HCT116 (cell line): ENCODE results near the gene MED10. TPM values are rescaled to one million over a fixed set of nuclear protein-coding genes. Genes with fewer than 3 reads are reported as not detected.

Source experiments
- ATAC-seq: fragments of 200-7000 bp; cut with Tn5 transposase; 2 replicates; pipeline ENCODE4 v1.9.1; 2020; ENCODE audit warnings: mild to moderate bottlenecking, moderate library complexity
- BruUV-seq: library from RNA; stranded (reverse); fragments of 400-500 nt; replicated peaks from 2 replicates; lab custom pipeline; 2021; lab: Mats Ljungman, UMichigan
- CTCF ChIA-PET: fragments of 300-600 bp; sonication (Branson Sonifier 250); formaldehyde crosslinking; loops from one replicate; lab custom pipeline; 2021; ENCODE audit warnings: antibody characterized with exemption; lab: Charles Lee
- POLR2A ChIA-PET: fragments of 300-600, 350-600 bp; sonication (Branson Sonifier 250); formaldehyde crosslinking; loops from one replicate; lab custom pipeline; 2021; ENCODE audit warnings: antibody characterized with exemption; lab: Charles Lee
- RAD21 ChIA-PET, 2 experiments: fragments of 300-600 bp; sonication (Branson Sonifier 250); formaldehyde crosslinking; loops; one replicate each; lab custom pipeline; 2023; ENCODE audit warnings: low total read pairs in 2 of 2; ENCODE audit not compliant: uncharacterized antibody in 2 of 2, unreplicated experiment in 2 of 2, low non-redundant PET in 1 of 2; lab: Charles Lee
- DNase-seq: peaks from one replicate; pipeline ENCODE4 v3.0.0-alpha.2; 2010; ENCODE audit warnings: low read depth, low spot score
- H2AFZ ChIP-seq: fragments of 200-600 bp; shearing (Covaris generic), sonication (generic); 2 replicates; pipeline ENCODE4 v1.6.1; 2017; ENCODE audit warnings: low read depth, mixed run types, mixed read lengths, antibody characterized with exemption, low read length; ENCODE audit not compliant: poor library complexity, severe bottlenecking
- H3K27ac ChIP-seq: 2 replicates; pipeline ENCODE4 v1.5.1; 2012; ENCODE audit warnings: low read depth, low read length
- H3K27me3 ChIP-seq: fragments of 200-600 bp; sonication (generic); 2 replicates; pipeline ENCODE4 v1.6.1; 2016; ENCODE audit warnings: mixed run types, low read length, mixed read lengths; ENCODE audit not compliant: insufficient read depth
- H3K36me3 ChIP-seq, 2 experiments: fragments of 200-500 bp in 1 of 2; fragments of 200-600 bp in 1 of 2; sonication (Bioruptor generic) in 1 of 2; sonication (generic) in 1 of 2; 2 replicates each; pipeline versions ENCODE4 v1.5.1 to v1.6.1; 2014 to 2016; ENCODE audit warnings: low read length in 2 of 2, inconsistent platforms in 1 of 2, mixed read lengths in 1 of 2, mixed run types in 1 of 2; ENCODE audit not compliant: insufficient read depth in 2 of 2, control insufficient read depth in 1 of 2
- H3K4me1 ChIP-seq, 2 experiments: fragments of 200-600 bp in 1 of 2; sonication (generic) in 1 of 2; 2 replicates each; pipeline versions ENCODE4 v1.5.1 to v1.6.1; 2012 to 2017; ENCODE audit warnings: low read length in 2 of 2, inconsistent platforms in 1 of 2, mild to moderate bottlenecking in 1 of 2, mixed read lengths in 1 of 2, mixed run types in 1 of 2, moderate library complexity in 1 of 2; ENCODE audit not compliant: insufficient read depth in 2 of 2, control insufficient read depth in 1 of 2
- H3K4me2 ChIP-seq: fragments of 200-600 bp; sonication (generic); 2 replicates; pipeline ENCODE4 v1.6.1; 2017; ENCODE audit warnings: mixed run types, low read length, mixed read lengths
- H3K4me3 ChIP-seq, 2 experiments: fragments of 200-600 bp in 1 of 2; sonication (generic) in 1 of 2; replicated peaks in 1 of 2; 2 replicates each; pipeline ENCODE4 v1.5.1; 2011 to 2016; ENCODE audit warnings: low read length in 2 of 2, control low read depth in 1 of 2, low read depth in 1 of 2, mild to moderate bottlenecking in 1 of 2, mixed read lengths in 1 of 2, mixed run types in 1 of 2
- H3K79me2 ChIP-seq: fragments of 200-600 bp; sonication (generic); 2 replicates; pipeline ENCODE4 v1.6.1; 2017; ENCODE audit warnings: mild to moderate bottlenecking, mixed run types, low read length, moderate library complexity, mixed read lengths; ENCODE audit not compliant: insufficient read depth
- H3K9ac ChIP-seq: fragments of 200-600 bp; sonication (generic); 2 replicates; pipeline ENCODE4 v1.6.1; 2016; ENCODE audit warnings: low read length, mixed read lengths
- H3K9me2 ChIP-seq: fragments of 200-600 bp; sonication (generic), shearing (Covaris generic); 2 replicates; pipeline ENCODE4 v1.6.1; 2017; ENCODE audit warnings: mixed run types, mild to moderate bottlenecking, moderate library complexity; ENCODE audit not compliant: insufficient read depth
- H3K9me3 ChIP-seq, 2 experiments: fragments of 200-500 bp in 1 of 2; fragments of 200-600 bp in 1 of 2; sonication (Bioruptor generic) in 1 of 2; sonication (generic) in 1 of 2; 2 replicates each; pipeline ENCODE4 v1.6.1; 2014 to 2017; ENCODE audit warnings: low read length in 2 of 2, mixed read lengths in 2 of 2, inconsistent platforms in 1 of 2, low read depth in 1 of 2, mild to moderate bottlenecking in 1 of 2, mixed run types in 1 of 2, moderate library complexity in 1 of 2; ENCODE audit not compliant: control insufficient read depth in 1 of 2, insufficient read depth in 1 of 2
- H4K20me1 ChIP-seq: fragments of 200-600 bp; sonication (generic), shearing (Covaris generic); 2 replicates; pipeline ENCODE4 v1.6.1; 2017; ENCODE audit warnings: mixed run types, mild to moderate bottlenecking, moderate library complexity; ENCODE audit not compliant: insufficient read depth
- EZH2phosphoT487 ChIP-seq: fragments of 200-600 bp; IDR thresholded peaks from 2 replicates; pipeline ENCODE4 v1.6.1; 2018; ENCODE audit warnings: antibody characterized with exemption, borderline replicate concordance
- FOSL1 ChIP-seq: IDR thresholded peaks from 2 replicates; pipeline ENCODE4 v1.6.1; 2012; ENCODE audit warnings: low read depth
- REST ChIP-seq: IDR thresholded peaks from 2 replicates; pipeline ENCODE4 v1.6.1; 2012; ENCODE audit warnings: low read depth
- SIN3A ChIP-seq: IDR thresholded peaks from 2 replicates; pipeline ENCODE4 v1.6.1; 2012; ENCODE audit warnings: low read depth
- YY1 ChIP-seq: IDR thresholded peaks from 2 replicates; pipeline ENCODE4 v1.6.1; 2011; ENCODE audit warnings: low read length, low read depth, moderate library complexity, mild to moderate bottlenecking; ENCODE audit not compliant: insufficient replicate concordance; ENCODE audit errors: extremely low read depth
- ZNF274 ChIP-seq: fragments of 200-500 bp; sonication (Bioruptor generic); IDR thresholded peaks from 2 replicates; pipeline ENCODE4 v1.6.1; 2014; ENCODE audit warnings: mild to moderate bottlenecking, low read depth, low read length, inconsistent platforms
- intact Hi-C: fragments of 100-400 bp; cut with micrococcal nuclease; formaldehyde crosslinking; loops from 2 replicates; pipeline ENCODE4 v1.10.0; 2022
- total RNA-seq: library from RNA; stranded (reverse); gene quantifications from one replicate; pipeline ENCODE4 v1.2.1, GENCODE V29; 2021; ENCODE audit not compliant: unreplicated experiment

The MED10 gene
- total RNA-seq, 1 experiment from 2014 or later = 35.0 TPM

GRCh38 chr5:6362846-6363245 is 15.5 kb downstream of the MED10 start:
- ATAC-seq (no peak), DNase-seq (no peak)
- Histone ChIP-seq H3K9me3 (no peaks in the 10 kb centered on the region), H4K20me1 (no peaks in the 10 kb centered on the region), H3K79me2 (no peaks in the 10 kb centered on the region), H3K4me1 (no peaks in the 10 kb centered on the region), H3K36me3 (no peaks in the 10 kb centered on the region), H3K9me2 (no peaks in the 10 kb centered on the region), H3K27me3 (no peaks in the 10 kb centered on the region), H3K9ac (no peak overlapping the region), H2AFZ (no peak overlapping the region), H3K4me2 (no peak overlapping the region), H3K27ac (no peak overlapping the region), H3K4me3 (no peak overlapping the region)
- ChIA-PET POLR2A (no interaction called here), CTCF (no interaction called here), RAD21 (no interaction called here)
- TF ChIP-seq REST (no peak), YY1 (no peak)
- intact Hi-C loops = no loop called here
- BruUV-seq = no TSS peak

- no peak for TF ChIP-seq EZH2phosphoT487
- TF ChIP-seq FOSL1 = no peak
- no peak for TF ChIP-seq ZNF274
- no peak for TF ChIP-seq SIN3A
- Histone ChIP-seq H3K27ac (no peak overlapping the region), H4K20me1 (no peaks in the 10 kb centered on the region), H3K27me3 (no peaks in the 10 kb centered on the region), H3K9me3 (no peaks in the 10 kb centered on the region), H3K4me2 (no peak overlapping the region), H3K9me2 (no peaks in the 10 kb centered on the region), H3K79me2 (no peaks in the 10 kb centered on the region), H3K4me1 (no peaks in the 10 kb centered on the region), H3K4me3 (no peak overlapping the region), H2AFZ (no peak overlapping the region), H3K36me3 (no peaks in the 10 kb centered on the region), H3K9ac (no peak overlapping the region)
- no peak for DNase-seq
- no peak for ATAC-seq
- intact Hi-C loops = no loop called here
- ChIA-PET RAD21 (no interaction called here), CTCF (no interaction called here), POLR2A (no interaction called here)
- BruUV-seq = no TSS peak
Observed at GRCh38 chr5:6361101-6361500, 17.2 kb downstream of the MED10 start.
